ENCODE data around the gene PRKG2.

DNA sequence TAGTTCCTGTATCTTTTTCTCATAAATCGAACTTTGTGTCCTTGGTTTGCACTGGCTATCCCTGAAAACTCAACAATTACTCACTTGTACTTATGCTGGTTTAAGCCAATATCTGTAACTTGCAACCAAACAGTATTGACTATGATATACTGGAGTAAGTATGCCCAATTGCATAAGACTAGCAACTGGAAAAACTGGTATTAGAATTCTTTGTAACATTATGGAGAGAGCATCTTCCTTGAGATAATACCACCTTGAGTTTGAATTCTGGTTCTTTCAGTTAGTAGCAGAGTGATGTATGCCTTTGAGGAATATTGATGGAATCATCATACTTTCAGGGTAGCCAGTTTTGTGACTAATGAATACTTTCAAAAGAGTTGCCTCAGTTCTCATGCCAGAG lies 156.4 kb downstream of the PRKG2 start:
- TF ChIP-seq NFIC (IDR thresholded peaks at IDR 0.05; ENCODE audit: low read depth, low read length) (no peak), POLR2A (IDR thresholded peaks at IDR 0.05; ENCODE audit: low read depth, low read length) (no peak), ZNF24 (IDR thresholded peaks at IDR 0.05) (no peak), MYC (IDR thresholded peaks at IDR 0.05; ENCODE audit: insufficient read depth, insufficient read length, insufficient replicate concordance, low read length, severe bottlenecking) (no peak), POLR2AphosphoS5 (IDR thresholded peaks at IDR 0.05; ENCODE audit: low read length) (no peak), ZNF274 (IDR thresholded peaks at IDR 0.05; ENCODE audit: insufficient read depth, insufficient read length) (no peak), SMC3 (IDR thresholded peaks at IDR 0.05; ENCODE audit: borderline replicate concordance, low read length) (no peak)
- TF ChIP-seq, protein P1, sequence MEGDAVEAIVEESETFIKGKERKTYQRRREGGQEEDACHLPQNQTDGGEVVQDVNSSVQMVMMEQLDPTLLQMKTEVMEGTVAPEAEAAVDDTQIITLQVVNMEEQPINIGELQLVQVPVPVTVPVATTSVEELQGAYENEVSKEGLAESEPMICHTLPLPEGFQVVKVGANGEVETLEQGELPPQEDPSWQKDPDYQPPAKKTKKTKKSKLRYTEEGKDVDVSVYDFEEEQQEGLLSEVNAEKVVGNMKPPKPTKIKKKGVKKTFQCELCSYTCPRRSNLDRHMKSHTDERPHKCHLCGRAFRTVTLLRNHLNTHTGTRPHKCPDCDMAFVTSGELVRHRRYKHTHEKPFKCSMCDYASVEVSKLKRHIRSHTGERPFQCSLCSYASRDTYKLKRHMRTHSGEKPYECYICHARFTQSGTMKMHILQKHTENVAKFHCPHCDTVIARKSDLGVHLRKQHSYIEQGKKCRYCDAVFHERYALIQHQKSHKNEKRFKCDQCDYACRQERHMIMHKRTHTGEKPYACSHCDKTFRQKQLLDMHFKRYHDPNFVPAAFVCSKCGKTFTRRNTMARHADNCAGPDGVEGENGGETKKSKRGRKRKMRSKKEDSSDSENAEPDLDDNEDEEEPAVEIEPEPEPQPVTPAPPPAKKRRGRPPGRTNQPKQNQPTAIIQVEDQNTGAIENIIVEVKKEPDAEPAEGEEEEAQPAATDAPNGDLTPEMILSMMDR (IDR thresholded peaks at IDR 0.05 in 2 of 3, conservative IDR thresholded peaks at IDR 0.05 in 1 of 3; ENCODE audit: control insufficient read depth in 2 of 3, extremely low read depth in 1 of 3, insufficient read depth in 1 of 3, low read depth in 3 of 3, low read length in 3 of 3), result no peak
- TF ChIP-seq, protein P2, sequence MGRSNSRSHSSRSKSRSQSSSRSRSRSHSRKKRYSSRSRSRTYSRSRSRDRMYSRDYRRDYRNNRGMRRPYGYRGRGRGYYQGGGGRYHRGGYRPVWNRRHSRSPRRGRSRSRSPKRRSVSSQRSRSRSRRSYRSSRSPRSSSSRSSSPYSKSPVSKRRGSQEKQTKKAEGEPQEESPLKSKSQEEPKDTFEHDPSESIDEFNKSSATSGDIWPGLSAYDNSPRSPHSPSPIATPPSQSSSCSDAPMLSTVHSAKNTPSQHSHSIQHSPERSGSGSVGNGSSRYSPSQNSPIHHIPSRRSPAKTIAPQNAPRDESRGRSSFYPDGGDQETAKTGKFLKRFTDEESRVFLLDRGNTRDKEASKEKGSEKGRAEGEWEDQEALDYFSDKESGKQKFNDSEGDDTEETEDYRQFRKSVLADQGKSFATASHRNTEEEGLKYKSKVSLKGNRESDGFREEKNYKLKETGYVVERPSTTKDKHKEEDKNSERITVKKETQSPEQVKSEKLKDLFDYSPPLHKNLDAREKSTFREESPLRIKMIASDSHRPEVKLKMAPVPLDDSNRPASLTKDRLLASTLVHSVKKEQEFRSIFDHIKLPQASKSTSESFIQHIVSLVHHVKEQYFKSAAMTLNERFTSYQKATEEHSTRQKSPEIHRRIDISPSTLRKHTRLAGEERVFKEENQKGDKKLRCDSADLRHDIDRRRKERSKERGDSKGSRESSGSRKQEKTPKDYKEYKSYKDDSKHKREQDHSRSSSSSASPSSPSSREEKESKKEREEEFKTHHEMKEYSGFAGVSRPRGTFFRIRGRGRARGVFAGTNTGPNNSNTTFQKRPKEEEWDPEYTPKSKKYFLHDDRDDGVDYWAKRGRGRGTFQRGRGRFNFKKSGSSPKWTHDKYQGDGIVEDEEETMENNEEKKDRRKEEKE (IDR thresholded peaks at IDR 0.05), result no peak
- TF ChIP-seq, protein P3, sequence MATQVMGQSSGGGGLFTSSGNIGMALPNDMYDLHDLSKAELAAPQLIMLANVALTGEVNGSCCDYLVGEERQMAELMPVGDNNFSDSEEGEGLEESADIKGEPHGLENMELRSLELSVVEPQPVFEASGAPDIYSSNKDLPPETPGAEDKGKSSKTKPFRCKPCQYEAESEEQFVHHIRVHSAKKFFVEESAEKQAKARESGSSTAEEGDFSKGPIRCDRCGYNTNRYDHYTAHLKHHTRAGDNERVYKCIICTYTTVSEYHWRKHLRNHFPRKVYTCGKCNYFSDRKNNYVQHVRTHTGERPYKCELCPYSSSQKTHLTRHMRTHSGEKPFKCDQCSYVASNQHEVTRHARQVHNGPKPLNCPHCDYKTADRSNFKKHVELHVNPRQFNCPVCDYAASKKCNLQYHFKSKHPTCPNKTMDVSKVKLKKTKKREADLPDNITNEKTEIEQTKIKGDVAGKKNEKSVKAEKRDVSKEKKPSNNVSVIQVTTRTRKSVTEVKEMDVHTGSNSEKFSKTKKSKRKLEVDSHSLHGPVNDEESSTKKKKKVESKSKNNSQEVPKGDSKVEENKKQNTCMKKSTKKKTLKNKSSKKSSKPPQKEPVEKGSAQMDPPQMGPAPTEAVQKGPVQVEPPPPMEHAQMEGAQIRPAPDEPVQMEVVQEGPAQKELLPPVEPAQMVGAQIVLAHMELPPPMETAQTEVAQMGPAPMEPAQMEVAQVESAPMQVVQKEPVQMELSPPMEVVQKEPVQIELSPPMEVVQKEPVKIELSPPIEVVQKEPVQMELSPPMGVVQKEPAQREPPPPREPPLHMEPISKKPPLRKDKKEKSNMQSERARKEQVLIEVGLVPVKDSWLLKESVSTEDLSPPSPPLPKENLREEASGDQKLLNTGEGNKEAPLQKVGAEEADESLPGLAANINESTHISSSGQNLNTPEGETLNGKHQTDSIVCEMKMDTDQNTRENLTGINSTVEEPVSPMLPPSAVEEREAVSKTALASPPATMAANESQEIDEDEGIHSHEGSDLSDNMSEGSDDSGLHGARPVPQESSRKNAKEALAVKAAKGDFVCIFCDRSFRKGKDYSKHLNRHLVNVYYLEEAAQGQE (IDR thresholded peaks at IDR 0.05; ENCODE audit: low read depth, low read length), result no peak
- TF ChIP-seq, protein P4, sequence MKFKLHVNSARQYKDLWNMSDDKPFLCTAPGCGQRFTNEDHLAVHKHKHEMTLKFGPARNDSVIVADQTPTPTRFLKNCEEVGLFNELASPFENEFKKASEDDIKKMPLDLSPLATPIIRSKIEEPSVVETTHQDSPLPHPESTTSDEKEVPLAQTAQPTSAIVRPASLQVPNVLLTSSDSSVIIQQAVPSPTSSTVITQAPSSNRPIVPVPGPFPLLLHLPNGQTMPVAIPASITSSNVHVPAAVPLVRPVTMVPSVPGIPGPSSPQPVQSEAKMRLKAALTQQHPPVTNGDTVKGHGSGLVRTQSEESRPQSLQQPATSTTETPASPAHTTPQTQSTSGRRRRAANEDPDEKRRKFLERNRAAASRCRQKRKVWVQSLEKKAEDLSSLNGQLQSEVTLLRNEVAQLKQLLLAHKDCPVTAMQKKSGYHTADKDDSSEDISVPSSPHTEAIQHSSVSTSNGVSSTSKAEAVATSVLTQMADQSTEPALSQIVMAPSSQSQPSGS (IDR thresholded peaks at IDR 0.05; ENCODE audit: low read length), result no peak
